Caco-2 (cell line): ENCODE results near the gene SORT1. TPM values are rescaled to one million over a fixed set of nuclear protein-coding genes. Genes with fewer than 3 reads are reported as not detected.

Source experiments
- BruUV-seq: library from RNA; stranded (reverse); fragments of 400-500 nt; replicated peaks from 2 replicates; lab custom pipeline; 2021; lab: Mats Ljungman, UMichigan
- CTCF ChIA-PET: fragments of 300-600 bp; sonication (Branson Sonifier 250); formaldehyde crosslinking; loops from one replicate; lab custom pipeline; 2022; ENCODE audit warnings: antibody characterized with exemption; lab: Charles Lee
- POLR2A ChIA-PET: fragments of 300-600 bp; sonication (Branson Sonifier 250); formaldehyde crosslinking; loops from one replicate; lab custom pipeline; 2022; ENCODE audit warnings: antibody characterized with exemption; lab: Charles Lee
- DNase-seq, 2 experiments: peaks; one replicate each; pipeline versions ENCODE4 v3.0.0 to v3.0.0-alpha.2; 2020 to 2022
- H3K27me3 ChIP-seq: replicated peaks from 2 replicates; pipeline ENCODE4 v1.6.0; 2011; ENCODE audit warnings: low read length; ENCODE audit not compliant: control insufficient read depth, insufficient read depth
- H3K36me3 ChIP-seq: 2 replicates; pipeline ENCODE4 v1.5.1; 2011; ENCODE audit warnings: low read length; ENCODE audit not compliant: control insufficient read depth, insufficient read depth
- H3K4me1 ChIP-seq: fragments of 250-450 bp; sonication (Bioruptor Pico); 2 replicates; pipeline ENCODE4 v1.5.1; 2020; ENCODE audit warnings: mild to moderate bottlenecking
- H3K4me3 ChIP-seq: 2 replicates; pipeline ENCODE4 v1.5.1; 2011; ENCODE audit warnings: low read depth, mild to moderate bottlenecking, control low read depth, low read length
- H3K9me3 ChIP-seq: fragments of 250-450 bp; sonication (Bioruptor Pico); 2 replicates; pipeline ENCODE4 v1.5.1; 2020; ENCODE audit warnings: mild to moderate bottlenecking, moderate library complexity
- H3K27ac Mint-ChIP-seq: one replicate; pipeline ENCODE4 v1.8.0; 2022; ENCODE audit warnings: mixed read lengths; ENCODE audit not compliant: unreplicated experiment
- H3K27me3 Mint-ChIP-seq: one replicate; pipeline ENCODE4 v1.8.0; 2022; ENCODE audit warnings: mixed read lengths; ENCODE audit not compliant: insufficient read depth, unreplicated experiment
- H3K36me3 Mint-ChIP-seq: one replicate; pipeline ENCODE4 v1.8.0; 2022; ENCODE audit warnings: mild to moderate bottlenecking, mixed read lengths; ENCODE audit not compliant: insufficient read depth, unreplicated experiment
- H3K4me1 Mint-ChIP-seq: one replicate; pipeline ENCODE4 v1.8.0; 2022; ENCODE audit warnings: low read depth, mixed read lengths; ENCODE audit not compliant: unreplicated experiment
- H3K4me3 Mint-ChIP-seq: one replicate; pipeline ENCODE4 v1.8.0; 2022; ENCODE audit warnings: mild to moderate bottlenecking, moderate library complexity, mixed read lengths; ENCODE audit not compliant: unreplicated experiment
- H3K9me3 Mint-ChIP-seq: one replicate; pipeline ENCODE4 v1.8.0; 2022; ENCODE audit warnings: mixed read lengths; ENCODE audit not compliant: unreplicated experiment
- intact Hi-C: fragments of 100-400 bp; cut with micrococcal nuclease; formaldehyde crosslinking; loops from one replicate; pipeline ENCODE4 v1.10.0; 2022; ENCODE audit not compliant: unreplicated experiment
- total RNA-seq: library from RNA; stranded (reverse); gene quantifications from 2 replicates; pipeline ENCODE4 v1.2.3, GENCODE V29; 2022
- TF ChIP-seq, protein P1 (sequence below), 2 experiments: fragments of 200-600 bp in 1 of 2; IDR thresholded peaks; 1 replicate in 1 of 2; 2 replicates in 1 of 2; pipeline versions ENCODE4 v1.5.1 to v1.8.0; 2011 to 2022; ENCODE audit warnings: antibody characterized with exemption in 1 of 2, control low read depth in 1 of 2, inconsistent platforms in 1 of 2, low read depth in 1 of 2, low read length in 1 of 2, mild to moderate bottlenecking in 1 of 2, moderate library complexity in 1 of 2; ENCODE audit not compliant: insufficient read depth in 1 of 2, severe bottlenecking in 1 of 2, unreplicated experiment in 1 of 2

SORT1 gene
- total RNA-seq, 1 experiment from 2014 or later, result 67.1 TPM

- Histone ChIP-seq H3K9me3 (no peaks in the 10 kb centered on the region), H3K36me3 (no peaks in the 10 kb centered on the region; the same call in 1 of the 2 replicates), H3K27me3 (no peaks in the 10 kb centered on the region), H3K4me1 (peaks cover 14% of the 10 kb centered on the region), H3K4me3 (peak overlapping the region; percentile 53)
- ChIA-PET CTCF (interaction anchor here (0.7 to 0.8 kb wide), 2 partner anchors 119 to 1566 kb away, joined by 4 to 6 read pairs; no protein-coding TSS in a partner anchor), POLR2A (interaction anchor here (0.6 to 0.9 kb wide), 3 partner anchors 56 to 591 kb away, joined by 3 to 7 read pairs (median 4); no protein-coding TSS in a partner anchor)
- H3K36me3 Mint-ChIP-seq, result peaks cover 14% of the 10 kb centered on the region
- DNase-seq, result no peak
- TF ChIP-seq, protein P1, sequence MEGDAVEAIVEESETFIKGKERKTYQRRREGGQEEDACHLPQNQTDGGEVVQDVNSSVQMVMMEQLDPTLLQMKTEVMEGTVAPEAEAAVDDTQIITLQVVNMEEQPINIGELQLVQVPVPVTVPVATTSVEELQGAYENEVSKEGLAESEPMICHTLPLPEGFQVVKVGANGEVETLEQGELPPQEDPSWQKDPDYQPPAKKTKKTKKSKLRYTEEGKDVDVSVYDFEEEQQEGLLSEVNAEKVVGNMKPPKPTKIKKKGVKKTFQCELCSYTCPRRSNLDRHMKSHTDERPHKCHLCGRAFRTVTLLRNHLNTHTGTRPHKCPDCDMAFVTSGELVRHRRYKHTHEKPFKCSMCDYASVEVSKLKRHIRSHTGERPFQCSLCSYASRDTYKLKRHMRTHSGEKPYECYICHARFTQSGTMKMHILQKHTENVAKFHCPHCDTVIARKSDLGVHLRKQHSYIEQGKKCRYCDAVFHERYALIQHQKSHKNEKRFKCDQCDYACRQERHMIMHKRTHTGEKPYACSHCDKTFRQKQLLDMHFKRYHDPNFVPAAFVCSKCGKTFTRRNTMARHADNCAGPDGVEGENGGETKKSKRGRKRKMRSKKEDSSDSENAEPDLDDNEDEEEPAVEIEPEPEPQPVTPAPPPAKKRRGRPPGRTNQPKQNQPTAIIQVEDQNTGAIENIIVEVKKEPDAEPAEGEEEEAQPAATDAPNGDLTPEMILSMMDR (IDR thresholded peaks at IDR 0.05; ENCODE audit: insufficient read depth in 1 of 2, low read depth in 1 of 2, low read length in 1 of 2, severe bottlenecking in 1 of 2, unreplicated experiment in 1 of 2), result no peak
- peak overlapping the region; percentile 90 for H3K4me3 Mint-ChIP-seq
- peaks cover 14% of the 10 kb centered on the region for H3K4me1 Mint-ChIP-seq
- peak overlapping the region; percentile 95 for H3K27ac Mint-ChIP-seq
- no peaks in the 10 kb centered on the region for H3K27me3 Mint-ChIP-seq
- intact Hi-C loops, result loop anchor here (5.0 kb wide), 2 partner anchors 55 to 105 kb away; partner anchors contain the start of gene ATXN7L2
- no peaks in the 10 kb centered on the region for H3K9me3 Mint-ChIP-seq
- BruUV-seq, result no TSS peak
Measured at GRCh38 chr1:109427171-109427467, 29.4 kb upstream of the SORT1 start.

DNA sequence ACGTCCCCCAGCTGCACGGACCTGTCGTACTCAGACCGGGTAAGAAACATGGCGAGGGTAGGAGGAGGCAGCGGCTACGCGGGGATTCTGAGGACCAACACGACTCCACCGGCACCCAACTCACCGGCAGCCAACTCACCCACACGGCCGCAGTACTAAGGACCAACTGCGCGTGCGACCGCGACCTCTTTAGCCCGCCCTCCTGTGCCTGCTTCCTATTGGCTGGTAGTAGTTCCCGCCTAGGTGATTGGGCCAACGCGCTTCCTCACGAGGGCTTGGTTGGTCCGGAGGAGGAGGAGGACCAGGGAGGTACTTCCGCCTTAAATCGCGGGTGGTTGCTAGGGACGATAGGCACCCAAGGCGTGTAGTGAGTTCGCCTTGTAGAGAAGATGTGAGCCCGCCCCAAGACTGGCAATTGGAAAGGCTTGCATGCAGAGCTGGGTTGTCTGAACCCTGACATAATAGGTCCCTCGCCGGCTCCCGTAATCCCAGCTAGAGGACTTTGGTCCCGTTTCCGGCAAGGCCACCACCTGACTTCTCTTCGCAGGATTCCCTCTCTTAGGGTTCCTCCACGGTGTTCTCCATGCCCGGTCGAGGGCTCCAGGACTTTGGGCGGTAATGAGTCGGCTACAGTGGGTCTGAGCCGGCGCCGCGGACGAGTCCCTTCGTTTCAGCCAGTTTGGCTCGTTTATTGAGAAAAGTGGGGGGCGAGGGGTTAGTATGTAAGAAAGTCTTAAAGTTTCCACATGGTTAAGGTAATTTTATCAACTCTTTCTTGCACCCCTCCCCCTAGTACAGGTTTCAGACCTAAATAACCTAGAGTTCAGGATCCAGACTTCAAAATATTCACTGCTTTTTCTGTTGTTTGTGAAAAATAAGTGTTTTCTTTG, 28.8 kb upstream of the SORT1 start, which contains the start of gene PSMA5:
PSMA5 (minus strand) TSS at position 168 of the 890 bp plus-strand sequence; CDS start at position 50, 118 bp downstream.
- Histone ChIP-seq H3K4me3 (peak within 1 kb of the TSS; percentile 61), H3K27me3 (no peaks in the 10 kb centered on the region), H3K9me3 (no peaks in the 10 kb centered on the region), H3K36me3 (no peaks in the 10 kb centered on the region; the same call in 1 of the 2 replicates), H3K4me1 (peaks cover 14% of the 10 kb centered on the region)
- peaks cover 14% of the 10 kb centered on the region for H3K4me1 Mint-ChIP-seq
- CTCF ChIA-PET, result interaction anchor here (0.8 kb wide), 1 partner anchor 120 kb away, joined by 4 read pairs; no protein-coding TSS in a partner anchor
- peaks cover 19% of the 10 kb centered on the region for H3K36me3 Mint-ChIP-seq
- no peaks in the 10 kb centered on the region for H3K27me3 Mint-ChIP-seq
- BruUV-seq, result no TSS peak
- DNase-seq, result peak; percentile 92 to 98
- no peaks in the 10 kb centered on the region for H3K9me3 Mint-ChIP-seq
- peak within 1 kb of the TSS; percentile 95 for H3K27ac Mint-ChIP-seq
- TF ChIP-seq, protein P1 (IDR thresholded peaks at IDR 0.05; ENCODE audit: insufficient read depth in 1 of 2, low read depth in 1 of 2, low read length in 1 of 2, severe bottlenecking in 1 of 2, unreplicated experiment in 1 of 2), result no peak
- POLR2A ChIA-PET, result interaction anchor here (0.6 kb wide), 1 partner anchor 590 kb away, joined by 3 read pairs; no protein-coding TSS in a partner anchor
- intact Hi-C loops, result loop anchor here (5.0 kb wide), 2 partner anchors 56 to 106 kb away; partner anchors contain the start of gene ATXN7L2
- peak within 1 kb of the TSS; percentile 90 for H3K4me3 Mint-ChIP-seq
